ENCODE data around the gene HLF.

Gene HLF

DNA sequence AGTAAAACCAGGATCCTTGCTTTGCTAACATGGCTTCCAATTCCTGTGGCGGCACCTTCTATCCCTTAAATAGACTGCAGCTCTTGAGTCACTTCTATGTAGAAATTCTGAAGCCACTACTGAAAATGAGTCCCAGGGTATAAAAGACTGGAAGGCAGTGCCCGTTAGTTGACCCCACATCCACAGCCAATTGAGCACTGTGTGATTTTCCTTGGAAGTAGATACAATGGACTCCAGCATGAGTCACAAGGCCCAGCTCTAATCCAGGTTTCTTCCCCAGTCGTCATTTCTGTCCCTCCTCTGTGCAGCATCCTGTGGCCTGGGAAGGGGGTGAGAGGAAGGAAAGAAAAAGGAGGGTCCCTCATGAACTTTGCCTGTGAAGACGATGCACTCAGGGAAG is 69.5 kb downstream of the HLF start:
- DNase-seq: no peak

DNA sequence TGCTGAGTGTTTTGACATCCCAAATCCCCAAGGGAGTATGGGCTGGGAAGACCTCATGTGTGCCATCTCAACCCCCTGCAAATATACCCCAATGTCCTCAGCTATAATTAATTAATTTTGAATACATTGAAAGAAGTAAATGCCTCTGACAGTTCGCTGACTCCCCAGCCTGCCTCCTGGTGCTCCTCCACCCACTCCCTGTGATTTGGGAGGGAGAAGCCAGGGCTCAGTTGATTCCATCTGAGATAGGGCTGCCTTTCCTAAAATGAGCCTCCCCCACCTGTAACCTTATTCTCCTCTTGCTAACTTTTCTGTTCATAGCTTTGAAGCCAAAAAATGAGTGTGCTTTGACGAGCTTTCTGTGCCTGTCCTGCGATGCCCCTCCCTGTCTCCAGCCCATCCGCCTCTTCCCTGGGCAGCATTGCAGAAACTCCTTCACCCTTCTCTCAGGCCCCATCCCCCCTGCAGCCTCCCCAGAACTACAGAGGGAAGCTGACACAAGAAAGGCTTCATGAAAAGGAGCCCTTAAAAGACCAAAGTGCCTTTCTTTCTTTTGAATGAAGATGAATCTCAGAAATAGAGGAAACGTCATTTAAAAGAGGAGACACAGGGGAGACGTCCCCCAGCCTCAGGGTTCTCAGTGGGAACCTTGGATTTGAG is 70.3 kb downstream of the HLF start:
- DNase-seq: no peak

DNA sequence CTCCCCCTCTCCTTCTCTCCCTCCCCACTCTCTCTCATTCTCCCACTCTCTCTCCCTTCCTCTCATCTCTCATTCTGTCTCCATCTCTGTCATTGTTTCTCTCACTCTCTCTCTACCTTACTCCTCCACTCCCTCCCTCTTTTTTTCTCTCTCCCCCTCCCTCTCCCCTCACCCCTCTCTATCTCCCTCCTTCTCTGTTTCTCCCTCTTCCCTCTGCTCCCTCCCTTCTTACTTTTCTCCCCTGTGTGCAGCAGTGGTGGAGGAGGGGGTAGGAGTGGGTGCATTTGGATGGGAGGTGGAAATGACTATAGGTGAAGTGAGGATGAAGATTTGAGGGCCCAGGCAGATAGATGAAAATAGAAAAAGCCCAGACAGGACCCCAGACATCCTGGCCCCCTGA is 70.9 kb downstream of the HLF start:
- no peak for DNase-seq

DNA sequence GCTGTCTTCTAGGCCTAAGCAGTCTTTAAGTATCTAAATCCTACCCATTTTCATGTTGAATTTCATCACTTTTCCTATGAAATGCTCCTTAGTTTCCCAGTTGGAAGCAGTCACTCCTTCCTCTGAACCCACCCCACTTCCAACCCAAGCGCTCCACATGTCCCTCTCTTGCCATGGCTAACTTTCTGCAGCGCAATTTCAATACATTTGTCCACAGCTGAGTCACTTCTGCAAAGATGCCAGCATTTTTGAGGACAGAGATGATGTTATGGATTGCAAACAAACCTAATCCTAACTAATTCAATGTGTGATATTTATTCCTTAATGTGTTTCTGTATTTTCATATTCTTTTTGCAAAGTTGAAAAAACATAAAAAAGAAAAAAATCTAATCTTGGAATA is 71.7 kb downstream of the HLF start:
- DNase-seq: no peak

DNA sequence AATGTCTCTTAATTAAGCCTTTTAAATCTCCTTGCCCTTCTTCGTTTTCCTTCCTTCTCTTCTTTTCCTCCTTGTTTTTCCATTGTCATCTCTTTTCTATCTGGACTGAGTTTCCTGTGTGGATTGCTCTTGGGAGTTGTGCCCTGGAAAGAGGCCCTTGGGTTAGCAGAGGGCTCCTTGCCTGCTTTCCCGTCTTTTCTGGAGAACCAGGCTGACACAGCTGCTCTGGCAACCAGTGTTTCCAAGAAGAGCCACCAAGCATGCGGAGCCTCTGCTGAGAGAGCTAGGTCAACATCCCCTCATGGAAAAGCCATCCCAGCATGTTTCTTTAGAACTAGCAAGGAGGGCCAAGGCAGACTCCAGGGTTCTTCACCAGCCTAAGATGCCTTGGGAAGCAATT is 75.4 kb downstream of the HLF start:
- DNase-seq: no peak

DNA sequence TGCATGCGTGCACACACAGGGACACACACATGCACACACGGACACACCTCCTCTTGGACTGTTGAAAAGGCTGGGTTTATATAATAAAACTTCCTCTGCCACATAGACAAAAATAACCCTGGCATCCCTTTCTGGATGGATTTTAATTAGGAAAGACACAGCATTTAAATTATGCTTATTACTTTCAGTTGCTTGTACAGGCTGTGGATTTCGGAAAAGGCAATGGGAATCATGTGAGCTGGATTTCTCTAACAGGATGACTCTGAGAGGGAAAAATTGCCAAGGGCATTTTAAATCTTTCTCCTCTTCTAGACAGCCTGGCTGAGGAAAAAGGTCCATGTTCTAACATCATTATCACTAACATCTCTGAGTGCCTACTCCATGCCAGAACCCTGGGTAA is 75.9 kb downstream of the HLF start:
- no peak for DNase-seq

DNA sequence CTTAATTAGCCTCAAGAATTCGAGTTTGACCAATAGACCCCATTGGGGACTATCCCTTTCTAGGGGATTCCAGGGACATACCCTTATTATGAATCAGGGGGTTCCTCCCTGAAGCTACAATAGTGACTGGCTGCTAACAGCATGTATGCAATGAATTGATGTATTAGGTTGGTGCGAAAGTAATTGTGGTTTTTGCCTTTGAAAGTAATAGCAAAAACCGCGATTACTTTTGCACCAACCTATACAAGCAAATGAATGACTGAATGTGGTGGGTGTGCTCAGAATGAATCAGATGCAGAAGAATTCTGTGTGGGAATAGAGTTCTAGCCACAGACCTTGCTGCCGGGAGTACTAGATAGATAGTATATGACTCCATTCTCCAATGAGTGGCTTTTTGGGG is 76.7 kb downstream of the HLF start:
- DNase-seq: no peak

DNA sequence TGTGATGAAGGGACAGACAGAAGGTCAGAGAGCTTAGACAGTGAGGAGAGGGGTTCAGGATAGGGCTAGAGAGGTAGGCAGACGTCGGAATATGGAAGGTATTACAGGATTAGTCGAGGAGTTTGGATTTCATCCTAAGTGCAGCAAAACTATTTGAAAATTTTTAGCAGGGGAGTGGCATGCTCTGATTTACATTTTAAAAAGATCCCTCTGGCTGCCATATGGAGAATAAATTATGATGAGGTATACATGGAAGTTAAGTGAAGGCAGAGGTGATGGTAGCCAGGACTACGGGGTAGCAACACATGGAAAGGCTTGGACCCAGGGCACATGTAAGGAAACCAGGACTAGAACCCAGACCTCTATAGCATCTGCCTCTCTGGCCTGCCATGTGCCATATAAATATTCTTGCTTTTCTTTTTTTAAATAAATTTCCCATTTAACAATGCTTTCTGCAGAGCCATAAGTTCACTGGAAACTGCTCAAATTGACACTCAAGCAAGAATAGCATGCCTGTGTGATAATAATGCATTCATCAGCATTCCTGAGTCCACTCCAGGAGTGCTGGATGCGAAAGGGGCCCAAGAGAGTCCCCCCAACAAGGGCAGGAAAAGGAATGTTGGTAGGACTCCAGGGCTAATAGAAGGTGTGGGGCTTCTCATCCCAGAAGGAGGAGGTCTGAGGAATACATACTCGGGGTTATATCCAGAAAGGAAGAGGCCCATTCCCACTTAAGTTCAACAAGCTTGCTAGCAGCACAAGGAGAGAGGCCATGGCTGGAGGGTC is 78.2 kb downstream of the HLF start:
- no peak for DNase-seq

DNA sequence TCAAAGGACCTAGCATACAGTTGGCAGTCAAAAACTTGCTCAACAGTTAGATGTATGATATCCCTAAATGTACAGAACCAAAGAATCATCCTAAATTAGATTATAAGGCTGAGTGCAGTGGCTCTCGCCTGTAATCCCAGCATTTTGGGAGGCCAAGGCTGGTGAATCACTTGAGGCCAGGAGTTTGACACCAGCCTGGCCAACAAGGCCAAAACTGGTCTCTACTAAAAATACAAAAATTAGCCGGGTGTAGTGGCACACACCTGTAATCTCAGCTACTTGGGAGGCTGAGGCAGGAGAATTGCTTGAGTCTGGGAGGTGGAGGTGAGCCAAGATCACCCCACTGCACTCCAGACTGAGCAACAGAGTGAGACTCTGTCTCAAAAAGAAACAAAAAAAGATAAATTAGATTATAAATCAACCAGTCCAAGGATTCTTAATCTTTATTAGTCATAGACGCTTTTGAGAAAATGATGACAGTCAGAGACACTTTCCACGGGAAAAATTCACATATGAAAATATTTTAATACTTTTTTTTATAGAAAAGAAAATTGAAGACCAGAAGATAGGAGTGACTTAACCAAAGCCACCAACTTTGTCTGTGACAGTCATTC is 79.2 kb downstream of the HLF start:
- no peak for DNase-seq

DNA sequence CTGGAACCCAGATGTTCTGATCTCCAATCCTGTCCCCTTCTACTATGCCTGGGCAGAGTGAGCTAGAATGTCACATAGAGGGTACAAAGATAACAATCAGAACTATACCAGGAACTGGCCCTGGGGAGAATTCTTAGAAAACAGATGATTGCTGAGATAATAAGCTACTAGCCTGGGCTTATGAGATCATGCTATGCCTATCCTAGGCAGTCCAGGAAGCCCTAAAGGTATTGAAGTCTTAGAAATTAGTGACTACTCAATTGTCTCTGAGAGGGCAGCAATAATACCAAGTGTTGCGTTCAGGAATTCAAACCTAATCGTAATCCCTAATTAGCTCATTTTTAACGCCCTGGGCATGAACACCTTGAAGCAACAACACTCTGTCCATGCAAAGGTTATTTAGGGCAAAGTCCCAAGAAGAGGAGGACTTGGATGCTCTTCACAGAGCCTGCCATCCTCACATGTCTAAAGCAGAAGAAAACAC is 79.8 kb downstream of the HLF start:
- no peak for DNase-seq

DNA sequence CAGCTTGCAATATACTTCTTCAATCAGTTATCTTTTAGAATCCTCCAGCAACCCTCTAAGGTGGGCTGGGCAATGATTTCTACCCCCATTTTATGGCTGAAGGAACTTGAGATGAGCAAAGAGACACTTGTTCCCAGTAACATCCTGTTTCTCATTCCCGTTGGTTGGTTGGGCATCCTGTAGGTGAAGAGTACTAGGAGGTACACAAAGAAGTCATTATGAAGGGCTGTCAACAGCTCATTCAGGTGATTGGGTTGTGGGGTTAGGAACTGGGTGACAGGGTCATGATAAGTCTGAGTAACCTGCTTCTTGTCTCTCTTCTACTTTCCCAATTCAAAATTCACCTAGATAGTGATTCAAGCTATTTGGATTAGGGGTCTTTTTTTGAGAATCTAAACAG is 80.4 kb downstream of the HLF start:
- DNase-seq: no peak

DNA sequence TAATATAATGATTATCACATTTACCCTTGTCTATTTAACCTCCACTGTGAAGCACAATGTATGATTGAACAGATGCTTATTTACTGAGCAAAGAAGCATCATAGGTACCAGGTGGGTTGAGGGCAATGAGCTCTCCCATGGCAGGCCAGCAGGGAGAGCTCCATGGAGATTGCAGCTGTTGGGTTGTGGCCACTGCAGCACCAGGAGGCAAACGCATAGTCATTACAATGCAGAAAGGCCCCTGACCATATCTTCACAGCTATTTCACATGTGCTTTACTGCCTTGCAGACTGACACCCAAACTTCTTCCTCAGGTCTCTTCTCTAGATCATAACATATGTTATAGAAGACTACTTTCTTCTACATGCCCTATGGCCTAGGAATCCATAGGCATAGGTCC is 81.9 kb downstream of the HLF start:
- DNase-seq: no peak

DNA sequence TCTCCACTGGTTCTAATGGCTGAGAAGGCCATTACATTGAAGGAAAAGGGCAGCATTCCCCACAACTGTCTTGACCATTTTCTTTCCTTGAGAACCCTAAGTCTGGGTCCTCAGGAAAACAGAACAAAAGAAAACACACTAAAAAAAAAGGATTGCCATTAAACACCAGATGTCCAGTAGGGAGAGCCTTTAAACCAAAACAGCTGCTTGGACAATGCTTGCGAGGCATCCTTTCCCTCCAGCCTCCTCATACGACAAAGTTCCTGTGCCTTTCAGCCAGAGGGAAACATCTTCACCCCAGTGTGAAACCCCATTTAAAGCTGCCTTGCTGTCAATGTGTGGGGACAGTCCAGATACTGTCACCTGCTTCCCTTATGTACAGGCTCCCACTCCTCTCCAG is 82.6 kb downstream of the HLF start:
- DNase-seq: no peak

DNA sequence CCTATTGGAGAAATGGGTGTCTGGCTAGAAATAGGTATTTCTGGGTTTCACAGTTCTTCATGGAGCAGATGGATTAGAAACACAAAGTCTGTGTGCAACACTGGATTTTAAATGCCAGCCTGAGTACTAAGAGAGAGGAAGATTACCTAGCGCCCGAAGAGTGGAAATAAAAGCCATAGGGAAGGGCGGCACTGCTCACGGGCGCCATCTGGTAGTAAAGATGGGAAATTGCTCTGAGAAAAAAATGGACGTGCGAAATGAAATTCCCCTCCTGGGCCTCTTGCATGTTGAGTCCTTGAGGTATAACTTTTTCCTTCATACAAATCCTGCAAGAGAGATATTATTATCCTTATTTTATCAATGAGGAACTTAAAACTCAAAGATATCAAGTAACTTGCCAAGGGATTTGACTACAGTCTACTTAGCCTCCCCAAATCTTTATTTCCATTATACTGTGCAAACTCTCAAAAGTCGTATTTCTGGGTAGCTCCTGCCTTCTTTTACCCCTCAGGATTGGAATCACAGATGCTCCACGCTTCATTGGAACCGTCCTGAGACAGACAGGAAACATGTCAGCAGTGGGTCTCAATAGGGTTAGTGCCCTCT is 84.1 kb downstream of the HLF start:
- DNase-seq: peak; percentile 1

DNA sequence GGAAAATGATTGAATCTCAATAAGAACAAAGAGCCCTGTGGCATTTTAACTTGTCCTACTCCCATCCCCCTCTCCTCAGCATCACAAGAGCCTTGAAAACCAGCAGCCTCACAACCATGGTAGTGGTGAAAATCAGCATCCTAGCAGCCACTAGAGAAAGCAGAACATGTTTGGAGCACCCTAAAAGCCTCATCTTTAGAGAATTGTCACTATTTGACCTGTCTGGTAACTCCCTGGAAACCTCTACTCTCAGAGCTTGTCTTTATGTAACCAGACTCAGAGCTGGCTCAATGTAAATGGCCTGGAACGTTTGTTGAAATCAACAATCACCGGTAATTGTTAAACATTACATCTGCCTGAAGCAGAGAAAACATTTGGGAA is 86.1 kb downstream of the HLF start:
- no peak for DNase-seq

DNA sequence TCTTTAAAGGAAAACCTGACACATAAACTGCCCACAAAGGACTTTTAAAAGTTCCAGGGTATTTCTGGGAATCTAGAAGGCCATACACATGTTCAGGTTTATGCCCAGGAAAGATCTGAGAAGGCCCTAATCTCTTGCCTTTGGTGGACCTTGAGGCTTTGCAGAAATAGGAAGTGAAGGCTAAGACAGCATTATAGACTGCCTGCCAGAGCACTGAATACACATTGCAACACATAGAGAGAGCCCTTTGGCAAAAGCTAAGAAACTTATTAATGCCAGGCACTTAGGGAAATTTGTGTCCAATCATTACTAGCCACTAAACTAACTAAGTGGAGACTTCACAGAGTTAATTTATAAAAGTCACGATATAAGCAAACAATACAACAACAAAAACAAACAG is 86.5 kb downstream of the HLF start:
- DNase-seq: no peak

DNA sequence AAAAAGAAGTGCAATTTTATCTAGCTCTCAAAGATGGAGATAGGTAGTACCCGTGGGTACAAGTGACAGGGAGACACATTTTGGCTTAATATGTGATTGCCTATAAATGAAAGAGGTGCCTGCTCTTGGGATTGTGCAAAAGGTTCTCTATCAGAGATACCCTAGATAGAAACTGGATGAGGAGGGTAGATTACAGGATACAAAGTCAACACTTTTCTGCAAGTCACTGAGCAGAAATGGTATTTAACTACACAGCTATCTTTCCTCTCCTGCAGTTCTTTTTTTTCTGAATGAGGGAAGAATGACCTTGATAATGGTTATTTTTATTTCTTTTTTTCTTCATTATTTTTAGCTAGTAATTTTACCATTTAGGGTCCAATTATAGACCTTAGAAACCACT is 89.2 kb downstream of the HLF start:
- no peak for DNase-seq

DNA sequence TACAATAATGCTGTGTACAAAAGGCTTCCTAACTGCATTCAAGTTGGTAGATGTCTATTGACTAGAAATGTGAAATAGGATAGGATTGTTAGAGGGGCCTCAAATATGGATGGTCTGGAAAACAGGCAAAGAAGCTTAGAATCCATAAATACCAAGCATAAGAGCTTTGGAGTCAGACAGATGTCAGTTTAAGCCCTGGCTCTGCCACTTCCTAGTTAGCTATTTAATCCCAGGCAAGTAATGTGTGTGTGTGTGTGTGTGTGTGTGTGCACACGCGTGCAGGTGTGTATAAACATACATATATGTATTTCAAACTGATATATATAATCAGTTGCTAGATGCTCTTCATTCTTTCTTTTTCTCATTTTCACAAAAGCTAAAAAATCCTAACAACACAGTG is 90.2 kb downstream of the HLF start:
- DNase-seq: no peak

DNA sequence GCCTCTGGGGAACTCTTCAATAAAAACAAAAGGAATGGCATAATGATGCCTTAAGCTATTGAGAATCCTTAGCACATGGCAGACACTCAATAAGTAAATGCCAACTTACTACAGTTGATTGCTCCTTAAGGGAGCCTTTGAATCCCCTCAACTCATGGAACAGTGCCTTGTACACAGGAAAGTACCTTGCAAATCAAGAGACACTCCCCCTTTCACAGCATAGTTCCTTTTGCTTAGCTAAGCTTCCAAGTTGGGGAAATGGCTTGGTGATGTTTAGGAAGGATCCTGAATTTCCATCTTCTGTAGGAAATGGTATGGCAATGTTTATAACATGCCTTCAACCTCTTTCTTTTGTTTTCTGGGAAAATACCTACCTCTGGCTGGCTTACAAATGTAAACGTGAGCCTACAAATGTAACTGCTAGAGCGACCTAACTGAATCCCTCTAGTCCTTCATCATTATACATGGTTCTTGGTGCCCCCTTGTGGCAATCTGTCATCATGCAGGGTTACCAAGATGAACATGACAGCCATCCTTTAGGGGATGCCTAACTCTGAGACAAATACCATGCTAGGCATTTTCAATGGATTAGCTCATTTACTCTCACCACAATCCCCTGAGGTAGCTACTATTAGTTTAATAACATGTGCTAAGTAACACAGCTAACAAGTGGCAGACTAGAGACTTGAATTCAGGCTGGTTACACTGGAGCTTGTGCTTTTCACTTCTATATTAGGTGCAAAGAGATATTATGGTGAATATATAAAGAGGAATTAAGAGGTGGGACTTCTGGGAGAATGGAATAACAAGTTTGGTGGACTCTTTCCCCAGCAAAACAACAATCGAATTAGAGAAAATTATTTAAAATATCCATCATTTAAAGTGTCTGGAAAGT is 91.9 kb downstream of the HLF start:
- DNase-seq: peak; percentile 21

DNA sequence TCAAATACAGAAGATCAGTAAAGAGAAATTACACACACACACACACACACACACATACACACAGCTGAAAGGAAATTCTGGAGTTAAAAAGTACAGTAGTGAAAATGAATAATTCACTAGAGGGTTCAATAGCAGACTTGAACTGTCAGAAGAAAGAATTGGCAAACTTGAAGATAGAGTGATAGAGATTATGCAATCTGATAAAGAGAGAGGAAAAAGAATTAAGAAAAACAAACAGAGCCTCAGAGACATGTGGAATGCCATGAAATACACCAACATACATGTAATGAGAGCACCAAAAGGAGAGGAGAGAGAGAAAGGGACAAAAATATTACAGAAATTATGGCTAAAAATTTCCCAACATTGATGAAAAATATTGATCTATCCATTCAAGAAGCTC is 96.2 kb downstream of the HLF start:
- DNase-seq: no peak

DNA sequence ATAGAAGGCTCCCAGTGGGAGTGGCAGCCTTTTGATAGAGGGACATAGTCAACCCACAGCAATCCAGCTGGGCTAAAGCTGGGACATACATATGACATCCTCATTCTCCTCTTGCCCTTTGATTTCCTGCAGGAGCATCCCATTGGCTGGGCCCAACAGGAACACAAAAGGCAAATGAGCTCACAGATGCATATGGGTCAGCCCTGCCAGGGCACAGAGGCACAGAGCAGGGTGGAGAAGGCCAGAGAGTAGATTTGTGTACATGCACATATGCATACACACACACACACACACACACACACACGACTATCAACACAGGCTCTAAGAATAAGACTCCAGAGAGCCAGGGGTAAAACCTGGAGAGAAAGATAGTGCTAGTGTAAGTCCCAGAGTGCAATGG is 98.3 kb downstream of the HLF start:
- no peak for DNase-seq

DNA sequence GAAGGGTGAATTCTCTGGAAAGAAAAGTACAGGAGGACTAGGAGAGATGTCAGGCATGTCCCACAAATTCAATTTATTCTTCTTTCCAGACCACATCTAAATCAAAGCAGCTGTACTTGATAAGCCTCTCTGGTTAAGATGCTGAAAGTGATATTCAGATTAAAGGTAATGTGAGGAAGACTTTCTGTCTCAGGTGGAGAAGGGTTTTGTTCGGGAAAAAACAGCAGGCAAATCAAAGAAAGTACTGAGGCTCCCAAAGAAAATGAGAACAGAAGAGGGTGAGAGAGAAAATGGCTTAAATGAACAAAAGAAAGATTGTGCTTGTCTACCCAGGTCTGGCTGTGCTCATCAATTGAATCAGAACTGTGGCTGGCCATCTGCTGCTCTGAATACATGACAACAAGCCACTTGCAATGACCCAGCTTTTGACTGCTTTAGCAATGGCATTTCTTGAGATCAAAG is 101.3 kb downstream of the HLF start:
- DNase-seq: no peak

DNA sequence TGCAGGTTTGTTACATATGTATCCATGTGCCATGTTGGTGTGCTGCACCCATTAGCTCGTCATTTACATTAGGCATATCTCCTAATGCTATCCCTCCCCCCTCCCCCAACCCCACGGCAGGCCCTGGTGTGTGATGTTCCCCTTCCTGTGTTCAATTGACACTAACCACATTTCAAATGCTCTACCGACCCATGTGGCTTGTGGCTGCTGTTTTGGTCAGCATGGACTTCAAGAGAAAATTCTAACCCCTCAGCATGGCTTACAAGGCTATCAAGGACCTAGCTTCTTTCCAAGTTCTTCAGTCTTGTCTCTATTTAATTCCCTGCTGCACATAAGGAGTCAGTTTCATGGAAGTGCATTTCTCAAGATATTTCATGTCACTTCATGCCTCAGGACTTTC is 103.9 kb downstream of the HLF start:
- no peak for DNase-seq

Data from NCI-H1417 treated with DMSO at 0.1 percent for 48 hours (cell line).